EL (cell line): ENCODE measurements around the gene CCDC9B.

Source experiments
- DNase-seq: peaks from one replicate; pipeline ENCODE4 v3.0.0-alpha.2; 2016

The CCDC9B gene

GRCh38 chr15:40365016-40365415 is 24.3 kb upstream of the CCDC9B start:
- DNase-seq: no peak

- DNase-seq: no peak
Observed at GRCh38 chr15:40364251-40364650, 23.5 kb upstream of the CCDC9B start.

GRCh38 chr15:40363611-40364010 is 22.9 kb upstream of the CCDC9B start:
- DNase-seq: no peak

GRCh38 chr15:40361640-40362039 is 20.9 kb upstream of the CCDC9B start:
- no peak for DNase-seq

GRCh38 chr15:40360015-40360414 is 19.3 kb upstream of the CCDC9B start:
- no peak for DNase-seq

- peak; percentile 31 for DNase-seq
Observed at GRCh38 chr15:40358471-40359353, 18.0 kb upstream of the CCDC9B start.

GRCh38 chr15:40357723-40358470 is 17.2 kb upstream of the CCDC9B start, which contains the start of gene DISP2:
TSS of gene DISP2 (plus strand) at chr15:40358219. CDS start at chr15:40358322, 103 bp downstream.
- peak; percentile 86 for DNase-seq

- no peak for DNase-seq
Observed at GRCh38 chr15:40357246-40357645, 16.5 kb upstream of the CCDC9B start.

- no peak for DNase-seq
Observed at GRCh38 chr15:40355976-40356585, 15.3 kb upstream of the CCDC9B start.

GRCh38 chr15:40354408-40355171 is 13.9 kb upstream of the CCDC9B start:
- DNase-seq: peak; percentile 43

- DNase-seq: no peak
Observed at GRCh38 chr15:40353697-40354096, 13.0 kb upstream of the CCDC9B start.

- DNase-seq: no peak
Observed at GRCh38 chr15:40352281-40352901, 11.7 kb upstream of the CCDC9B start.

- DNase-seq: no peak
Observed at GRCh38 chr15:40349163-40349562, 8.4 kb upstream of the CCDC9B start.

- no peak for DNase-seq
Observed at GRCh38 chr15:40348474-40348870, 7.7 kb upstream of the CCDC9B start.

- no peak for DNase-seq
Observed at GRCh38 chr15:40347559-40348473, 7.1 kb upstream of the CCDC9B start.

GRCh38 chr15:40346579-40347558 is 6.1 kb upstream of the CCDC9B start:
- no peak for DNase-seq

GRCh38 chr15:40345867-40346578 is 5.3 kb upstream of the CCDC9B start:
- no peak for DNase-seq

- no peak for DNase-seq
Observed at GRCh38 chr15:40345225-40345866, 4.6 kb upstream of the CCDC9B start.
